K562 (cell line): ENCODE results near the gene AFF3. TPM values are rescaled to one million over a fixed set of nuclear protein-coding genes. Genes with fewer than 3 reads are reported as not detected.

Source experiments
- ATAC-seq: fragments of 200-7000 bp; cut with Tn5 transposase; 3 replicates; pipeline ENCODE4 v1.9.1; 2020; ENCODE audit warnings: moderate library complexity
- BruUV-seq: library from RNA; stranded (reverse); fragments of 400-500 nt; replicated peaks from 2 replicates; lab custom pipeline; 2021; lab: Mats Ljungman, UMichigan
- CTCF ChIA-PET: fragments of 300-600 bp; formaldehyde crosslinking; extraction: SDS; loops from one replicate; lab custom pipeline; 2021; ENCODE audit warnings: low intra/inter-chr PET ratio; lab: Yijun Ruan, JAX
- POLR2A ChIA-PET: fragments of 300-600, 350-650 bp; sonication (Branson Sonifier 250); formaldehyde crosslinking; extraction: SDS; loops from one replicate; lab custom pipeline; 2021; ENCODE audit warnings: antibody characterized with exemption, inconsistent platforms; lab: Yijun Ruan, JAX
- DNase-seq, 4 experiments: peaks; one replicate each; pipeline versions ENCODE4 v3.0.0 to v3.0.0-alpha.2; 2011 to 2018; ENCODE audit warnings: low spot score in 3 of 4, mixed read lengths in 3 of 4; ENCODE audit errors: extremely low read depth in 1 of 4
- FAIRE-seq: peaks from 2 replicates; lab custom pipeline; 2011; peaks lifted over from hg19 to GRCh38; lab: Jason Lieb, UNC
- H2AFZ ChIP-seq: 2 replicates; pipeline ENCODE4 v1.6.0; 2011; ENCODE audit warnings: low read depth, low read length, control low read depth, inconsistent platforms
- H3K27ac ChIP-seq: fragments of 200-600 bp; 3 replicates; pipeline ENCODE4 v1.8.0; 2011; ENCODE audit warnings: low read depth, mild to moderate bottlenecking, control low read depth, inconsistent platforms, low read length, moderate library complexity, mixed read lengths; ENCODE audit errors: extremely low read depth
- H3K27me3 ChIP-seq, 2 experiments: fragments of 300-600 bp in 1 of 2; 2 replicates in 1 of 2; 3 replicates in 1 of 2; pipeline versions ENCODE4 v1.6.0 to v1.8.0; 2011; ENCODE audit warnings: inconsistent platforms in 2 of 2, low read length in 2 of 2, mild to moderate bottlenecking in 1 of 2, mixed read lengths in 1 of 2, moderate library complexity in 1 of 2; ENCODE audit not compliant: control insufficient read depth in 2 of 2, insufficient read depth in 2 of 2
- H3K36me3 ChIP-seq: fragments of 300-600 bp; 3 replicates; pipeline ENCODE4 v1.8.0; 2011; ENCODE audit warnings: mild to moderate bottlenecking, low read length, inconsistent platforms; ENCODE audit not compliant: control insufficient read depth, insufficient read depth
- H3K4me1 ChIP-seq, 2 experiments: fragments of 200-600 bp in 1 of 2; replicated peaks in 1 of 2; 2 replicates in 1 of 2; 3 replicates in 1 of 2; pipeline versions ENCODE4 v1.5.1 to v1.8.0; 2011; ENCODE audit warnings: inconsistent platforms in 2 of 2, low read length in 2 of 2, mild to moderate bottlenecking in 1 of 2, mixed read lengths in 1 of 2, moderate library complexity in 1 of 2; ENCODE audit not compliant: control insufficient read depth in 2 of 2, insufficient read depth in 2 of 2
- H3K4me2 ChIP-seq: 2 replicates; pipeline ENCODE4 v1.6.1; 2011; ENCODE audit warnings: low read length, control low read depth, inconsistent platforms, mixed read lengths; ENCODE audit not compliant: insufficient read depth
- H3K4me3 ChIP-seq: fragments of 200-600 bp; sonication (generic), shearing (Covaris generic); 2 replicates; pipeline ENCODE4 v1.5.1; 2016; ENCODE audit warnings: control low read depth, inconsistent platforms
- H3K79me2 ChIP-seq: fragments of 200-600 bp; 3 replicates; pipeline ENCODE4 v1.8.0; 2011; ENCODE audit warnings: low read length, inconsistent platforms; ENCODE audit not compliant: control insufficient read depth, insufficient read depth
- H3K9ac ChIP-seq, 2 experiments: 2 replicates each; pipeline versions ENCODE4 v1.6.0 to v1.6.1; 2011; ENCODE audit warnings: low read depth in 2 of 2, low read length in 2 of 2, control low read depth in 1 of 2, inconsistent platforms in 1 of 2, mild to moderate bottlenecking in 1 of 2, mixed read lengths in 1 of 2; ENCODE audit not compliant: insufficient read depth in 1 of 2
- H3K9me1 ChIP-seq: one replicate; pipeline ENCODE4 v1.6.0; 2011; ENCODE audit warnings: inconsistent platforms, mild to moderate bottlenecking, low read length, moderate library complexity; ENCODE audit not compliant: control insufficient read depth, insufficient read depth
- H3K9me3 ChIP-seq: replicated peaks from 2 replicates; pipeline ENCODE4 v1.5.1; 2011; ENCODE audit warnings: low read depth, low read length, inconsistent platforms; ENCODE audit not compliant: control insufficient read depth, insufficient read depth
- H4K20me1 ChIP-seq: replicated peaks from 2 replicates; pipeline ENCODE4 v1.6.1; 2011; ENCODE audit warnings: low read length, inconsistent platforms, mixed read lengths; ENCODE audit not compliant: control insufficient read depth, insufficient read depth
- ARHGAP35 ChIP-seq: fragments of 450-650 bp; IDR thresholded peaks from 2 replicates; pipeline ENCODE4 v1.6.1; 2018; ENCODE audit not compliant: partially characterized antibody
- CTBP1 ChIP-seq: fragments of 450-650 bp; IDR thresholded peaks from 2 replicates; pipeline ENCODE4 v1.6.1; 2016; ENCODE audit warnings: borderline replicate concordance
- DDX20 ChIP-seq: fragments of 450-650 bp; IDR thresholded peaks from 2 replicates; pipeline ENCODE4 v1.6.1; 2016; ENCODE audit warnings: missing genetic modification characterization, low read depth, mild to moderate bottlenecking, missing compliant biosample characterization, moderate library complexity
- EHMT2 ChIP-seq: fragments of 450-650 bp; IDR thresholded peaks from 2 replicates; pipeline ENCODE4 v1.6.1; 2018; ENCODE audit warnings: antibody characterized with exemption
- GABPB1 ChIP-seq: sonication (generic); formaldehyde crosslinking; IDR thresholded peaks from 2 replicates; pipeline ENCODE4 v1.8.0; 2022; ENCODE audit warnings: mild to moderate bottlenecking, missing genetic modification reagents
- ILK ChIP-seq: fragments of 450-650 bp; IDR thresholded peaks from 2 replicates; pipeline ENCODE4 v1.6.1; 2016; ENCODE audit warnings: missing genetic modification characterization, low read depth, mild to moderate bottlenecking, missing compliant biosample characterization, moderate library complexity, borderline replicate concordance
- KHSRP ChIP-seq: fragments of 450-650 bp; IDR thresholded peaks from 2 replicates; pipeline ENCODE4 v1.6.1; 2017
- PRMT5 ChIP-seq: sonication (generic); formaldehyde crosslinking; IDR thresholded peaks from 2 replicates; pipeline ENCODE4 v1.5.0; 2020; ENCODE audit warnings: missing genetic modification reagents
- RFX1 ChIP-seq: fragments of 450-650 bp; IDR thresholded peaks from 2 replicates; pipeline ENCODE4 v1.6.1; 2016; ENCODE audit warnings: mild to moderate bottlenecking, moderate library complexity
- RFX7 ChIP-seq: fragments of 250-450 bp; sonication (Bioruptor Pico); IDR thresholded peaks from 2 replicates; pipeline ENCODE4 v1.5.1; 2021; ENCODE audit warnings: mild to moderate bottlenecking
- TEAD1 ChIP-seq, 2 experiments: fragments of 450-650 bp in 1 of 2; sonication (generic) in 1 of 2; formaldehyde crosslinking; IDR thresholded peaks; 2 replicates each; pipeline versions ENCODE4 v1.4.0 to v1.8.0; 2020 to 2022; ENCODE audit warnings: mild to moderate bottlenecking in 2 of 2, missing genetic modification reagents in 1 of 2
- ZC3H4 ChIP-seq: sonication (generic); formaldehyde crosslinking; IDR thresholded peaks from 2 replicates; pipeline ENCODE4 v1.9.0; 2021; ENCODE audit warnings: missing genetic modification reagents, borderline replicate concordance
- ZNF253 ChIP-seq: fragments of 250-450 bp; sonication (Bioruptor Pico); conservative IDR thresholded peaks from 2 replicates; pipeline ENCODE4 v1.6.1; 2021; ENCODE audit warnings: mild to moderate bottlenecking
- ZNF408 ChIP-seq: fragments of 250-450 bp; sonication (Bioruptor Pico); IDR thresholded peaks from 2 replicates; pipeline ENCODE4 v1.4.0; 2020; ENCODE audit warnings: low read depth, mild to moderate bottlenecking, moderate library complexity
- WGBS: fragments of 100-300 bp; shearing (Covaris generic); methylation state at CpG from one replicate; pipeline ENCODE4 v1.1.6; 2016; ENCODE audit warnings: low coverage, mixed read lengths; ENCODE audit not compliant: insufficient coverage; ENCODE audit errors: missing lambda C conversion rate; 5-methylcytosine and 5-hydroxymethylcytosine counted together
- in situ Hi-C: fragments of 300-500 bp; cut with MboI; formaldehyde crosslinking; loops from 4 replicates; pipeline ENCODE4 v1.15.0; 2018; ENCODE audit warnings: inconsistent platforms, mixed read lengths
- intact Hi-C: fragments of 100-400 bp; cut with micrococcal nuclease; formaldehyde crosslinking; loops from 2 replicates; pipeline ENCODE4 v1.14.2; 2022
- polyA plus RNA-seq, 8 experiments: library from polyadenylated mRNA; depleted of rRNA in 4 of 8; stranded (reverse) in 5 of 8; unstranded in 3 of 8; fragments of >200 nt; fragmentation: Nextera tagmentation in 2 of 8; fragmentation: Illumina TruSeq in 1 of 8; extraction: Ambion mirVana in 2 of 8; extraction: Trizol in 1 of 8; gene quantifications; 2 replicates each; pipeline versions ENCODE4 v1.2.1 to v1.2.3, GENCODE V29; 2011 to 2014; ENCODE audit warnings: inconsistent platforms in 1 of 8, missing spikeins in 1 of 8
- total RNA-seq, 7 experiments: library from RNA; depleted of rRNA in 6 of 7; stranded (reverse); fragments of >200 nt in 6 of 7; fragmentation: Illumina TruSeq in 2 of 7; extraction: Trizol in 2 of 7; gene quantifications; 2 replicates each; pipeline versions ENCODE4 v1.2.1 to v1.2.3, GENCODE V29; 2011 to 2021; ENCODE audit warnings: low replicate concordance in 1 of 7
- TF ChIP-seq, protein P1 (sequence below), 2 experiments: fragments of 450-650 bp in 1 of 2; sonication (generic) in 1 of 2; formaldehyde crosslinking; conservative IDR thresholded peaks; 2 replicates each; pipeline versions ENCODE4 v1.4.0 to v1.8.1; 2020 to 2022; ENCODE audit warnings: mild to moderate bottlenecking in 1 of 2, missing genetic modification reagents in 1 of 2
- TF ChIP-seq, protein P2 (sequence below): IDR thresholded peaks from 2 replicates; pipeline ENCODE4 v1.6.1; 2011; ENCODE audit not compliant: insufficient read length; ENCODE audit errors: extremely low read depth

AFF3 gene
- total and polyA plus RNA-seq, 9 of the 15 experiments (the other 6 are each of a cell fraction or from before 2014, with no cell fraction given): 0.02 to 0.11 TPM; not detected in 7

DNA sequence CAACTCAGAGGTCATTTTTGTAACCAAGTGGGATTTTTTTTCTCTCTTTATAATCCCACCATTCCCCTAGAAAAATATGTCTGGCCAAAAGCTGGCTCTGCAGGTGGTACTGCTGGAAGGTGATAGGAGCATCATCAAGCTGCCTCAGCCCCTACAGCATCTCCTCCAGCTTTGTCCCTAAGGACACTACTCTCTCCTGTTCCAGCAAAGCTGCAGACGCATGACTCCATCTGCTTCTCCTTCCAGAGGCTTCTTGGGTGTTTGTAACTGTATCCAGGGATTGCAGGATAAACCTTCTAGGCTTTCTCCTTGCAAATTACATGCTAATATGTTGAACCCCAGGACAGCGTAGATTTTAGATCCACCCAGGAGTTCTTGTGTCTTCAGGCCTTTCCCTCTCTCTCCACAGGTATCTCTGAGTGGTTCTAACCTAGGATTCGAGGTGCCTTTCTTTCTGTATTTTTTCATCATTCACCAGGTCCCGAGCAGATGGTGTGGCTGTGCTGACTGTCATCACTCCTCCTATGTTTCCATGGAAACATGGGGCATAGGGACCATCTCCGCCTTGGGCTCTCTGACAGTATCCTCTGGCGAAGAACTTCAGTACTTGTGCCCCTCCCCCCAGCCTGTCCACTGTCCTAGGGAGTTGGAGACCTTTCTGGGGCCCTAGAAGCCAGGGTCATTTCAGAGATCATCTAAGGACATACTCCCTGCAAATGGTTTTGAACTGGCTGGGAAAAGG lies 34.3 kb downstream of the AFF3 start:
- H3K36me3 ChIP-seq: no peaks in the 10 kb centered on the region
- H3K27ac ChIP-seq: no peak overlapping the region
- ChIA-PET POLR2A (interaction anchor here (0.8 kb wide), 1 partner anchor 16 kb away, joined by 3 read pairs; no protein-coding TSS in a partner anchor), CTCF (no interaction called here)
- no peak for ATAC-seq
- H3K4me2 ChIP-seq: no peak overlapping the region
- no peak overlapping the region for H3K4me3 ChIP-seq
- in situ Hi-C loops: no loop called here
- FAIRE-seq: no peak
- H3K4me1 ChIP-seq: no peaks in the 10 kb centered on the region
- no peaks in the 10 kb centered on the region for H3K79me2 ChIP-seq
- TF ChIP-seq ZNF253 (CRISPR knock-in tag): no peak
- no peak for TF ChIP-seq ARHGAP35
- peak; percentile 29; the same call in 1 of the 2 replicates for TF ChIP-seq RFX1
- TF ChIP-seq CTBP1: no peak
- H3K27me3 ChIP-seq: peaks cover 8 to 28% of the 10 kb centered on the region in 2 experiments; a peak in 3 of 5 replicates
- intact Hi-C loops: no loop called here
- H3K9ac ChIP-seq: no peak overlapping the region
- WGBS: 0% methylated on average over 6 of the region's 6 CpGs
- no TSS peak for BruUV-seq
- no peaks in the 10 kb centered on the region for H3K9me1 ChIP-seq
- no peak for DNase-seq
- no peaks in the 10 kb centered on the region for H4K20me1 ChIP-seq
- H2AFZ ChIP-seq: no peak overlapping the region
- H3K9me3 ChIP-seq: no peaks in the 10 kb centered on the region

DNA sequence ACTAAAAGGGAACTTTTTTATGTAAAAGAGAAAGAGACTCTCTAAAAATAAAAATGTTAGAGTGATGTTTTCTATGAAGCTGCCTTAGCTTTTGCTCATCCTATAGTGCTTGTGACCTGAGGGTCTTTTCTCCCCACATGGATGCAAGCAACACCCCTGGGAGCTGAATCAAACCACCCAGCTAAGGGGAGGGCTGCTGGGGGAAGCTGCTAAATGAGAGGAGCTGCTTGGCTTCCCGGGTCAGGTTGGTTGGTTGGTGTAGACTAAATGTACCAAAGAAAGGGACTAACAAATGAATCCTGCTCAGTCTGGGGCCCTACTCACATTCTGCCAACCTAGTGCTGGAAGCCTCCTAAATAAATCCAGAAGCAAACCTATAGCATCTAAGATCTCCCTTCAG lies 35.0 kb downstream of the AFF3 start:
- H3K27ac ChIP-seq: no peak overlapping the region
- TF ChIP-seq RFX7: no peak
- TF ChIP-seq GABPB1: no peak
- TF ChIP-seq TEAD1 (CRISPR knock-in tag; IDR thresholded peaks at IDR 0.05): no peak
- TF ChIP-seq ILK (tag): no peak
- TF ChIP-seq KHSRP: no peak
- TF ChIP-seq PRMT5: no peak
- TF ChIP-seq, protein P1, sequence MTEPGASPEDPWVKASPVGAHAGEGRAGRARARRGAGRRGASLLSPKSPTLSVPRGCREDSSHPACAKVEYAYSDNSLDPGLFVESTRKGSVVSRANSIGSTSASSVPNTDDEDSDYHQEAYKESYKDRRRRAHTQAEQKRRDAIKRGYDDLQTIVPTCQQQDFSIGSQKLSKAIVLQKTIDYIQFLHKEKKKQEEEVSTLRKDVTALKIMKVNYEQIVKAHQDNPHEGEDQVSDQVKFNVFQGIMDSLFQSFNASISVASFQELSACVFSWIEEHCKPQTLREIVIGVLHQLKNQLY (CRISPR knock-in tag; conservative IDR thresholded peaks at IDR 0.05): no peak
- TF ChIP-seq DDX20: no peak
- TF ChIP-seq ZC3H4: no peak
- TF ChIP-seq, protein P2, sequence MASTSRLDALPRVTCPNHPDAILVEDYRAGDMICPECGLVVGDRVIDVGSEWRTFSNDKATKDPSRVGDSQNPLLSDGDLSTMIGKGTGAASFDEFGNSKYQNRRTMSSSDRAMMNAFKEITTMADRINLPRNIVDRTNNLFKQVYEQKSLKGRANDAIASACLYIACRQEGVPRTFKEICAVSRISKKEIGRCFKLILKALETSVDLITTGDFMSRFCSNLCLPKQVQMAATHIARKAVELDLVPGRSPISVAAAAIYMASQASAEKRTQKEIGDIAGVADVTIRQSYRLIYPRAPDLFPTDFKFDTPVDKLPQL: no peak
- no peak for TF ChIP-seq ZNF408 (CRISPR knock-in tag)
- no peak for TF ChIP-seq EHMT2

More for the DNA sequence above, 35.0 kb downstream of the AFF3 start:
- ATAC-seq: no peak
- Histone ChIP-seq H2AFZ (no peak overlapping the region), H3K9me3 (no peaks in the 10 kb centered on the region), H4K20me1 (no peaks in the 10 kb centered on the region), H3K79me2 (no peaks in the 10 kb centered on the region), H3K9me1 (no peaks in the 10 kb centered on the region), H3K9ac (no peak overlapping the region), H3K4me1 (no peaks in the 10 kb centered on the region), H3K4me3 (no peak overlapping the region), H3K36me3 (no peaks in the 10 kb centered on the region), H3K4me2 (no peak overlapping the region), H3K27me3 (peaks cover 8 to 28% of the 10 kb centered on the region in 2 experiments; a peak in 3 of 5 replicates)
- BruUV-seq: no TSS peak
- ChIA-PET CTCF (no interaction called here), POLR2A (interaction anchor here (0.6 to 0.8 kb wide), 2 partner anchors 16 to 215 kb away, joined by 3 read pairs; no protein-coding TSS in a partner anchor)
- FAIRE-seq: no peak
- no peak for DNase-seq
- intact Hi-C loops (no loop called here), in situ Hi-C loops (no loop called here)
- 0% methylated on average over 1 of the region's 1 CpG for WGBS
